ENCODE data around the gene SAMD4B. TPM values are rescaled to one million over a fixed set of nuclear protein-coding genes. Genes with fewer than 3 reads are reported as not detected.

The SAMD4B gene
- total and polyA plus RNA-seq, 9 of the 15 experiments (the other 6 are each of a cell fraction or from before 2014, with no cell fraction given) = 3.4 to 90.5 (median 38.0) TPM

DNA sequence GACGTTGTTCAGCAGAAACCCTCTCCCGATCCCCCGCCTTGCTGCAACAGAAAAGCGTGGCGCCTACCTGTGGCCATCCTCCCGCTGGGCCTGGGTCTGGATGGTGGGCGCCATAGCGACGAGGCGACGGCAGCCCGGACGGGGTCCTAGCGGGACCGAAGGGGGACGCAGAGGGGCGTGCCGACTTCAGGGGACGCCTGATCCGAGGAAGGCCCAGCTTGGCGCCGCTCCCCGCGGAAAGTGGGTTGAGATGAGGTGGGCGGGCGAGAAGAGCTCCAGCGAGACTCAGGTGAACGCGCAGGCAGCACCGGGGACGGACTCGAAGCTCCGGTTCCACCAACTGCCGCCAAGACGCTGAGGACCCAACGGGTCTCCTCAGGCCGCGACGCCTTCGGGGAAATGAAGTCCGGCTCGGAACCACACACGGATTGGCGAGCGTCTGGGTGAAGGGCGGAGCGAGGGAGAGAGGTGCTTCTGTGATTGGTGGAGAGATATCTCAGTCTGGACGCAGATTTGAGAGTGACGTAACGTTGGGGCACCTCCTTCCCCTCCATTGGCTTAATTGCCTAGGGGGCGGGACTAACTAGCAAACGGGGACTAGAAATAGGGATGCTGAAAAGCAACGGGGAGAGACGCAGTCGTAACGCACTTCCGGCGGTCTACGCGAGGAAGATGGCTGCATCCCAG lies 48.7 kb downstream of the SAMD4B start, which contains the start of the genes MED29 and PAF1 (continued):
- TF ChIP-seq HCFC1 (IDR thresholded peaks at IDR 0.05; ENCODE audit: low read depth, low read length) = peak; percentile 90
- TF ChIP-seq ETV1 (tag; conservative IDR thresholded peaks at IDR 0.05; ENCODE audit: low read depth) = peak; percentile 58
- peak; percentile 95 for TF ChIP-seq LCOR (CRISPR knock-in tag; IDR thresholded peaks at IDR 0.05)
- TF ChIP-seq, protein P1, sequence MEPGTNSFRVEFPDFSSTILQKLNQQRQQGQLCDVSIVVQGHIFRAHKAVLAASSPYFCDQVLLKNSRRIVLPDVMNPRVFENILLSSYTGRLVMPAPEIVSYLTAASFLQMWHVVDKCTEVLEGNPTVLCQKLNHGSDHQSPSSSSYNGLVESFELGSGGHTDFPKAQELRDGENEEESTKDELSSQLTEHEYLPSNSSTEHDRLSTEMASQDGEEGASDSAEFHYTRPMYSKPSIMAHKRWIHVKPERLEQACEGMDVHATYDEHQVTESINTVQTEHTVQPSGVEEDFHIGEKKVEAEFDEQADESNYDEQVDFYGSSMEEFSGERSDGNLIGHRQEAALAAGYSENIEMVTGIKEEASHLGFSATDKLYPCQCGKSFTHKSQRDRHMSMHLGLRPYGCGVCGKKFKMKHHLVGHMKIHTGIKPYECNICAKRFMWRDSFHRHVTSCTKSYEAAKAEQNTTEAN (CRISPR knock-in tag; IDR thresholded peaks at IDR 0.05) = peak; percentile 43; the same call in 1 of the 2 replicates
- TF ChIP-seq ASH1L (IDR thresholded peaks at IDR 0.05; ENCODE audit: borderline replicate concordance, low read depth, partially characterized antibody) = peak; percentile 93
- TF ChIP-seq POLR2G (IDR thresholded peaks at IDR 0.05; ENCODE audit: low read depth, low read length) = peak; percentile 96
- TF ChIP-seq SIX5 (IDR thresholded peaks at IDR 0.05; ENCODE audit: borderline replicate concordance in 1 of 2, insufficient read depth in 1 of 2, low read depth in 1 of 2, low read length in 2 of 2) = peak; percentile 44 to 77; a peak in 3 of 4 replicates
- TF ChIP-seq E2F1 (CRISPR knock-in tag; IDR thresholded peaks at IDR 0.05) = no peak
- TF ChIP-seq KLF1 (tag; IDR thresholded peaks at IDR 0.05) = 0 out of 2 replicates have a peak, but pooled peaks have one; percentile 14
- peak; percentile 10; the same call in 1 of the 2 replicates for TF ChIP-seq TAL1 (IDR thresholded peaks at IDR 0.05)
- TF ChIP-seq RBFOX2 (IDR thresholded peaks at IDR 0.05; ENCODE audit: low read depth, low read length) = peak; percentile 96
- peak; percentile 80 for TF ChIP-seq RBM22 (IDR thresholded peaks at IDR 0.05; ENCODE audit: low read depth, low read length, poor library complexity, severe bottlenecking)
- 0 out of 2 replicates have a peak, but pooled peaks have one; percentile 11 for TF ChIP-seq ZNF134 (CRISPR knock-in tag; conservative IDR thresholded peaks at IDR 0.05)
- TF ChIP-seq GATA2 (CRISPR knock-in tag; IDR thresholded peaks at IDR 0.05) = no peak
- TF ChIP-seq NKRF (IDR thresholded peaks at IDR 0.05; ENCODE audit: borderline replicate concordance) = peak; percentile 77; the same call in 1 of the 2 replicates
- peak; percentile 97 for TF ChIP-seq KDM5B (IDR thresholded peaks at IDR 0.05; ENCODE audit: insufficient replicate concordance, low read depth, low read length)
- TF ChIP-seq HDAC1 (IDR thresholded peaks at IDR 0.05) = peak in 1 of 2 experiments; percentile 81; a peak in 2 of 4 replicates
- TF ChIP-seq POLR2A (conservative IDR thresholded peaks at IDR 0.05) = peak; percentile 96
- peak; percentile 90 for TF ChIP-seq EP400 (IDR thresholded peaks at IDR 0.05)
- no peak for TF ChIP-seq ZNF507 (tag; conservative IDR thresholded peaks at IDR 0.05)
- TF ChIP-seq RHOXF2B (CRISPR knock-in tag; conservative IDR thresholded peaks at IDR 0.05) = 0 out of 2 replicates have a peak, but pooled peaks have one; percentile 18
- TF ChIP-seq CREB3L1 (IDR thresholded peaks at IDR 0.05; ENCODE audit: borderline replicate concordance, low read depth) = peak; percentile 89
- no peak for TF ChIP-seq XRCC3 (IDR thresholded peaks at IDR 0.05)

Measured in K562 (cell line).